Fibroblast of skin of left quadriceps (primary cell): ENCODE data around the gene GPX4.
A peak's percentile ranks its signal among the peaks of the same experiment; 100 is the strongest.

ENCODE experiments used
- DNase-seq, 2 experiments: peaks; one replicate each; pipeline ENCODE4 v3.0.0-alpha.2; 2013; ENCODE audit warnings: low read depth in 2 of 2

GPX4 gene

DNA sequence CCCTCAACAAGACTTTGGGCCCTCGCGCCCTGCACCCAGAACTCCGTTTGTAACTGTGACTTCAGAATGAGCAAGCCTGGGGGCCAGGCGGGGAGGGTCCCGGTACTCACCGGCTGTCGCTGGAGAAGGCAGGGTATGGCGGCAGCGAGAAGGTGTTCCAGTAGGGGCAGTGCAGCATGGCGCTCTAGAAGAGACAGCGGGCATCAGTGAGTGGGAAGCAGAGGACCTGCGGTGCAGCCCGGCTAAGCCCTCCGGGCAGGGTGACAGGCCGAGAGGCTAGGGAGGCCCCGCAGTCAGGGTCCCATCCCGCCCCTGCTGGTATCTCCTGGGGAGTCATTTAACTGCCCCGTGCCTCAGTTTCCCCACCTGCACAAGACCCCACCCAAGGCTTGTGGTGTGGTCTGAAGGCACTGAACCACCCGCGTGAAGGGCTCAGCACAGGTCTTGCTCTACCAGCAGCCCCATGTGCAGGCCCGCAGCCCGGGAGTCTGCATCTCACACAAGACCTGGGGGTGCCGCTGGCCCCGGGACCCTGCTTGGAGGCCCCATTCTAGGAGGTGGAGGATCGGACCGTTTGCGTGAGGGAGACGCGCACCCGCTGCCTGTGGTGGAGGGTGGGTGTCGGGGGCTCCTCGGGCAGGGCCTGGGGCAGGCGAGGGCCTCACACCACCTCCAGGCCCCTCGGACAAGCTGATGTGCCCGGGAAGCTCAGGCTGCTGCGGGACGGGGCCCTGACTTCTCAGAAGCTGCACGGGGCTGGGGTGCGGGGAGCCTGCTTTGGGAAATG, 45.7 kb downstream of the GPX4 start:
- no peak for DNase-seq

DNA sequence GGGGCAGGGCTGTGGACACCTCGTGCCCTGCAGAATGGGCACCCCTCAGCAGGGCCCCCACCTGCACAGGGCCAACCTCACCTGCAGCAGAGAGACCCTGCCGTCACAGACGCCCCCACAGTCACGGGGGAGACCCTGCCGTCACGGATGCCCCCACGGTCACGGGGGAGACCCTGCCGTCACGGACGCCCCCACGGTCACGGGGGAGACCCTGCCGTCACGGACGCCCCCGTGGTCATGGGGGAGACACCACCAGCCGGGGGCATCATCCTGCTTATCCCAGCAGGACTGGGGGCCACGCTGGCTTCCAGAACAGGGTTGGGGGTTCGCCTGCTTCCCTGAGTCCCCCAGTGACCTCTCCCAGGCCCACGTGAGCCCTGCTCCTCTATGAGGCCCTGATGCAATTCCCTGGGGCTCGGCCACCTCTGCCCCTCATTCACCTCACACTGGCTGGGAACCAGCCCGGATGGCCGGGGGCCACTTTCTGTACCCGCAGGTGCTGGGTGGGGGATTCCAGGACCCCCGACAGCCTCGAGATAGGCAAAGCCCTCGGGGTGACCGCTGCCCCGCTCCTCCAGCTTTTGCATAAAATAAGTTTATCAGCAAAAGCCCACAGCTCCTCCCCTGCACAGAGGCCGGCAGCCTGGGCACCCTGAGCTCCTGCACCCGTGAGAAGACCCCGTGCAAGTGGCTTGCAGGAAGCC, 46.7 kb downstream of the GPX4 start:
- no peak for DNase-seq

DNA sequence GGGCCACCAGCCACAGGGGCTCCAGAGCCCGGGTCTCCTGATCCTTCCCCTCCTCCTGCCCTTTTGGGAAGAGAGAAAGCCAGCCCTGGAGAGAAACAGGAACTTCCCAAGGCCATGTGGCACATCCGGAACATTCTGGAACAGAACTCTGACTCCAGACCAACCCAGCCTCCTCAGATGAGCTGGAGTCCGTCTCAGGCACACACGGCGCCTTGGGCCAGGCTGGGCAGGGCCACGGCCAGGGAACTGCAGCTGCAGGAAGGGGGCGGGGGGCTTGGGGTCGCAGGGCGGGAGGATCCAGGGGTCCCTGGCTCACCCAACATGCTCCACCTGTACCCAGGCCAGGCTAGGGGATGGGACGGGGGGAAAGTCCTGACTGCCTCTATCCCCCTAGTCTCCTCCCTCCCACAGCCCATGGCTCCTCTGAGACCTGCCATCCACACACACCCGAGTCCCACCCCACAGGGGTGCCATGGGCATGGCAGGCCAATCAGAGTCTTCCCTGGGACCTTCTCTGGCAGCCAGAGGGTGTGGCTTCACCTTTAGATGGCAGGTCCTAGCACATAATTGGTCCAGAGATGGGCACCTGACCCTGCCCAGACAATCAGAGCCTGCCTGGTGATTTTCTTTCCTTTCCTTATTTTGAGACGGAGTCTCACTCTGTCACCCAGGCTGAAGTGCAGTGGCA, 47.4 kb downstream of the GPX4 start:
- DNase-seq = no peak

DNA sequence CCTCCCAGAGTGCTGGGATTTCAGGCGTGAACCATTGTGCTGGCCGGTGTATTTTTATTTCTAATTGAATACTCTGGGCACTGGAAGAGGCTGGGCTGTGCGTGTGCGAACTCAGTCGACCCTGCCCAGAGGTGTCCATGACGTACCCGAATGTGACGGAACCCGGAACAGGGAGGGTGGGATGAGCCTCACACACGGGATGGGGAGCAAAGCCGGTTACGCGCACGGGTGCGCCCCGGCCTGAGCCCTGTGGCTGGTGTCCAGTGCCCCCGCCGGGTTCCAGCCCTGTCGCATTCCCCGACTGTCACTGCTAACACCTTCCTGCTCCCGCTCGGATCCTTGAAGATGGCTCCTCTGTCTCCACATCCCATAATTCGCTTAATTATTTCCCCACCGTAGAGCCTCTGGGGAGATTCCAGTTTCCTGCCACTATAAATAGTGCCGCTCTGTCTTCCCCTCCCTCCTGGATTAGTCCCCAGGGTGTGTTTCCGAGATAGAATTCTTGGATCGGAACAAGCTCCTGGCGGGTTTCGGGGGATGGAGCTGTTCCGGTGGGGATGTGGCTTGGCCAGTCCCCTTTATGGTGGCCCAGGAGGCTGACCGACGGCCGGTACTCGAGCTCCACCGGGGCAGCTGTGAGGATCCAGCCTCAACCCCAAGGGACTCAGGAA, 48.3 kb downstream of the GPX4 start:
- no peak for DNase-seq

DNA sequence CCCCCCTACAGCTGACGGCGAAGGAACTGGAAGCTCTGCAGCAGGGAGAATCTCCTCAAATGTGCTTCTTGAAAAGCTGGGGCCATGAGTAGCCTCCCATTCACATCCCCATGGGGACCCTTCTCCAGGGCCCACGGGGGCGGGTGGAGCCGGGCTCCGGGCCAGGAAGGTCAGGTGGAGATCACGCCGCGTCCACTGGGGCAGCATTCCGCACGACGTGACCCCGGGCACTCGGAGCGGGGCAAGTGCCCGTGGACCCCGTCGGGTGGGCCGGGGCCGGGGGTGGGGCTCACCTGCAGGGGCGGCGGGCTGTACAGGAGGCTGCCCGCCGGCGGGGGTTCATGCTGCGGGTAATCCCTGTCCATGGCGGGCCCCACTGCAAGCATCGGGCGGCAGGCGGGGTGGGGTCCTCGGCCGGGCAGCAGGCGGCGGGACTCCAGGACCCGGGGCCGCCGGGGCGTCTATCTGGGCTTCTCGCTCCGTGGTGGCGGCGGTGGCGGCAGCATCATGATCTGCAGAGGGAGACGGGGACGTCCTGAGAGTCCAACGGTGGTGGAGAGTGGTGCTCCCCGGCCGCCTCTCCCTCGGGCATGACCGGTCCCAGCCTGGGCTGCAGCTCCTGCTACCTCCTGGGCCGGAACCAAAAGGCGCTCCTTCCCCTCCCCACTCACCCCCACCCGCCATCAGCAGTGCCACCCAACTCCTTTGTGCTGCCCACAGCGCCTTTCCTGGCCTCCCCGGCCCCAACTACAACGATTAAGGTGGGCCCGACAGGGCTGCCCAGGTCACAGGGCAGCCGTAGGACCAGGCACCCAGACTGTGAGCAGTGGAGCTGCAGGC, 50.3 kb downstream of the GPX4 start:
- DNase-seq = no peak

DNA sequence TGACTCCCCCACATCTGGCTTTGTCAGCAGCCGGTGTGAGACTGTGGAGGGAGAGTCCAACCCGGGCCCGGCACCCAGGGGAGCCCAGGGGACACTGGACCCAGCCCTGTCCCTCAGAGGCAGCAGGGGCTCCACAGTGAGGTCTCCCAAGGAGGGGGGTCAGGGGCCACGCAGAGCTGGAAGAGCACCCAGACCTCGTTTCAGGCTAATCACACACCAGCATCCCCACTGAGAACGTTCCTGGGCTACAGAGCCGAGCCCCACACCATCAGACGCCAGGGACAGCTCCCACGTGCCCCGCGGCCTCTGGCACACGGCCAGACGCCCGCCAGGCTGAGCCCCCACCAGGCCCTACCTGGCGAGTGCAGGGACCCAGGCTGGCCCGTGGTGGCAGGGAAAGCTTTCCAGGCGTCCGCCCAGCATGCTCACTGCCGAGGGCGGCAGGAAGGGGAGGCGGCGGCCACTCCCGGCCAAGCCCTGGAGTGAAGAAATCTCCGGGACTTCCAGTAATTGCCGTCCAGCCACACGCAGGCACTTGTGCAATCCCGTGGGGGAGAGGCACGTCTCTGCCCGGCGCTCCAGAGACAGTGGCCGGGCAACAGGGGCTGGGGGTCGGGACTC, 51.0 kb downstream of the GPX4 start:
- DNase-seq = peak in 1 of 2 experiments; percentile 31

DNA sequence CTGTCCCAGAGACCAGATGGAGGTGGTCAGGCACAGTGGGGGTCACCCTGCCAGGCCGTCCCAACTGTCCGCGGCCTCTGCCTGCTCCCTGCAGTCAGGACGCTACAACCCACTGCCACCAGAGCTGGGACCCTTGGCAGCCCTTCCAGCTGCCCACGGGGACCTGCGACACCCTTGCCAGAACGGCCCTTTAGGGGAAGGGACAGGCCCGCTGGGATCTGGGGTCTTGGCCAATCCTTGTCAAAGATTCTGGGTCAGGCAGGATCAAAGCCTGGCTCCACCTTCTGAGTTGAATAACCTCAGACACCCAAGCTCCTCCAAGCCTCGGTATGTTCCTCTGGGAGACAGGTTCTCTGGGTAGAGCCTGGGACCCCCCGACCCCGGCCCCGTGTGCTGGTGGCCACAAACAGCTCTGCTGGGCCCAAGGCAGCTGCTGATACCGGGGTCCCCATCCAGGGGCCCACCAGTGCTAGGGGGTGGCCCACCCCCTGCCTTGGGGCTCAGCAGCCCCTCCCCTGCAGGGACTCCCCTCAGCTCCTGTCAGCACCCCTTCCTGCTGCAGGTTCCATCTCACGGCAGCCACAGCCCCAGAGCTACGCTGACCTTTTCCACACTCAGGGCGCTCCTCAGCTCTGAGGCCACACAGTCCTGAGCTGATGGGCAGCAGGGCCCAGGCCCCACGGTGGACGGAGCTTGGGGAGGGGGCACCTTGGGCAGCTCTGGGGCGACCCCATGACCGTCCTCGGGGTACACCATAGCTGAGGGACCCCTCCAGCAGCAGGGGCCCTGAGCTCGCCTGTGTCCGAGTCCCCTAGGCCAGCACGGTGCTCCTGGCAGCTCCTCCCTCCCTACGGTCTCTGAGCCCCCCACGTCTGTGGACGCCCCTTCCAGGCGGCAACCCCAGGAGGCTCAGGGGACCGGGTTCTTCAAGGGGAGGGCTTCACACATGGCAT, 51.8 kb downstream of the GPX4 start:
- no peak for DNase-seq
